Measurements from ENCODE around the gene SLC38A9. TPM values are rescaled to one million over a fixed set of nuclear protein-coding genes. Genes with fewer than 3 reads are reported as not detected.
"Not testable (repeated sequence)": the region's sequence is repeated elsewhere in the genome, so short reads cannot be mapped to it uniquely, and the experiment has no call there.

Gene SLC38A9
- total RNA-seq, 6 experiments from 2014 or later = 12.5 to 21.0 (median 14.8) TPM

DNA sequence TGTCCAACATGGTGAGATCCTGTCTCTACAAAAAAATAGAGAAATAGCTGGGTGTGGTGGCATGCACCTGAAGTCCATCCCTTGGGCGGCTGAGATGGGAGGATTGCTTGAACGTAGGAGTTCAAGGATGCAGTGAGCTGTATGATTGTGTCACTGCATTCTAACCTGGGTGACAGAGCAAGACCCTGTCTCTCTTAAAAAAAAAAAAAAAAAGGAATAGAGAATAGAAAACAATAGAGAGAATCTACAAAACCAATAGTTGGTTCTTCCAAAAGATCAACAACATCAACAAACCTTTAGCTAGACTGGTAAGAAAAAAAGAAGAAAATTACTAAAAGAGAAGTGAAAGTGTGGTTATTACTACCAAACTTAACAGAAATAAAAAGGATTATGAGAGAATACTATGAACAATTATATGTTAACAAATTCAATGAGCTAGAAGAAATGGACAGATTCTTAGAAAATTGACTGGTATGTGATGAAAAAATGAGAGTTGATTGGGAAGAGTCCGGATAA, 8.1 kb upstream of the SLC38A9 start:
- TF ChIP-seq, protein P1, sequence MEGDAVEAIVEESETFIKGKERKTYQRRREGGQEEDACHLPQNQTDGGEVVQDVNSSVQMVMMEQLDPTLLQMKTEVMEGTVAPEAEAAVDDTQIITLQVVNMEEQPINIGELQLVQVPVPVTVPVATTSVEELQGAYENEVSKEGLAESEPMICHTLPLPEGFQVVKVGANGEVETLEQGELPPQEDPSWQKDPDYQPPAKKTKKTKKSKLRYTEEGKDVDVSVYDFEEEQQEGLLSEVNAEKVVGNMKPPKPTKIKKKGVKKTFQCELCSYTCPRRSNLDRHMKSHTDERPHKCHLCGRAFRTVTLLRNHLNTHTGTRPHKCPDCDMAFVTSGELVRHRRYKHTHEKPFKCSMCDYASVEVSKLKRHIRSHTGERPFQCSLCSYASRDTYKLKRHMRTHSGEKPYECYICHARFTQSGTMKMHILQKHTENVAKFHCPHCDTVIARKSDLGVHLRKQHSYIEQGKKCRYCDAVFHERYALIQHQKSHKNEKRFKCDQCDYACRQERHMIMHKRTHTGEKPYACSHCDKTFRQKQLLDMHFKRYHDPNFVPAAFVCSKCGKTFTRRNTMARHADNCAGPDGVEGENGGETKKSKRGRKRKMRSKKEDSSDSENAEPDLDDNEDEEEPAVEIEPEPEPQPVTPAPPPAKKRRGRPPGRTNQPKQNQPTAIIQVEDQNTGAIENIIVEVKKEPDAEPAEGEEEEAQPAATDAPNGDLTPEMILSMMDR (IDR thresholded peaks at IDR 0.05) = no peak
- TF ChIP-seq POLR2A (IDR thresholded peaks at IDR 0.05) = no peak
- ATAC-seq = no peak
- intact Hi-C loops (cut with DNase I) = no loop called here
- Histone ChIP-seq H3K9me3 (no peaks in the 10 kb centered on the region), H3K36me3 (no peaks in the 10 kb centered on the region), H3K27me3 (no peaks in the 10 kb centered on the region), H3K4me3 (no peak overlapping the region), H3K4me1 (no peaks in the 10 kb centered on the region), H3K27ac (no peak overlapping the region)
- no peak for DNase-seq
- 79% methylated on average over 3 of the region's 3 CpGs for WGBS (ENCODE audit: insufficient coverage, low coverage, low lambda C conversion rate, missing lambda C conversion rate)

DNA sequence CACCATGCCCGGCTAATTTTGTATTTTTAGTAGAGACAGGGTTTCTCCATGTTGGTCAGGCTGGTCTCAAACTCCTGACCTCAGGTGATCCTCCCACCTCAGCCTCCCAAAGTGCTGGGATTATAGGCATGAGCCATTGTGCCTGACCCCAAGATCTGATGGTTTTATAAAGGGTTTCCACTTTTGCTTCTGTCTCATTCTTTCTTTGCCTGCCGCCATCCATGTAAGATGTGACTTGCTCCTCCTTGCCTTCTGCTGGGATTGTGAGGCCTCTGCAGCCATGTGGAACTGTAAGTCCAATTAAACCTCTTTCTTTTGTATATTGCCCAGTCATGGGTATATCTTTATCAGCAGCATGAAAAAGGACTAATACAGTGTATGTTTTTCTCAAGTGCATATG, 6.9 kb upstream of the SLC38A9 start:
- H3K36me3 ChIP-seq; H3K27me3 ChIP-seq; H3K4me1 ChIP-seq; DNase-seq; intact Hi-C loops (cut with DNase I); H3K9me3 ChIP-seq; H3K27ac ChIP-seq; H3K4me3 ChIP-seq; ATAC-seq: not testable (repeated sequence)
- 100% methylated on average over 1 of the region's 2 CpGs for WGBS (ENCODE audit: insufficient coverage, low coverage, low lambda C conversion rate, missing lambda C conversion rate)

DNA sequence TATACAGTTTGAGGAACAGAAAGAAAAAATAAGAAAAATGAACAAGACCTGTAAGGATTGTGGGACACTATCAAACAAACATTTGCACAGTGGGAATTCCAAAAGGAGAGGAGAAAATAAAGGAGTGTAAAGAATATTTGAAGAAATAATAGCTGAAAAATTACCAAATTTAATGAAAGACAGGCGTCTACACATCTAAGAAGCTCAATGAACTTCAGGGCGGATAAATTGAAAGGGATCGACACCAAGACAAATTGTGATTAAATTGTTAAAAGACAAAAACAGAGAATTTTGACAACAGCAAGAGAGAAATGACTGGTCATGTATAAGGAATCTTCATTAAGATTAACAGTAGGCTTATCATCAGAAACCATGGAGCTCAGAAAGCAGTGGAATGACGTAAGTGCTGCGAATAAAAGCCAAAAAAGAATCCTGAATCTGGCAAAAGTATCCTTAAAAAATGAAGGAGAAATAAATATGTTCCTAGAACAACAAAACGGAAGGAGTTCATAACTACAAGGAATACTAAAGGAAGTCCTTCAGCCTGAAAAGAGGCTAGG, 3.5 kb upstream of the SLC38A9 start:
- no peak for TF ChIP-seq POLR2A (IDR thresholded peaks at IDR 0.05)
- TF ChIP-seq, protein P1 (IDR thresholded peaks at IDR 0.05) = no peak
- Histone ChIP-seq H3K27me3 (no peaks in the 10 kb centered on the region), H3K27ac (no peak overlapping the region), H3K4me3 (no peak overlapping the region), H3K9me3 (no peaks in the 10 kb centered on the region), H3K4me1 (peaks cover 0 to 5% (median 3%) of the 10 kb centered on the region in 4 donors), H3K36me3 (no peaks in the 10 kb centered on the region)
- DNase-seq (no peak), ATAC-seq (no peak)
- intact Hi-C loops (cut with DNase I) = no loop called here
- WGBS (ENCODE audit: insufficient coverage, low coverage, low lambda C conversion rate, missing lambda C conversion rate) = 81% methylated on average over 6 of the region's 6 CpGs

DNA sequence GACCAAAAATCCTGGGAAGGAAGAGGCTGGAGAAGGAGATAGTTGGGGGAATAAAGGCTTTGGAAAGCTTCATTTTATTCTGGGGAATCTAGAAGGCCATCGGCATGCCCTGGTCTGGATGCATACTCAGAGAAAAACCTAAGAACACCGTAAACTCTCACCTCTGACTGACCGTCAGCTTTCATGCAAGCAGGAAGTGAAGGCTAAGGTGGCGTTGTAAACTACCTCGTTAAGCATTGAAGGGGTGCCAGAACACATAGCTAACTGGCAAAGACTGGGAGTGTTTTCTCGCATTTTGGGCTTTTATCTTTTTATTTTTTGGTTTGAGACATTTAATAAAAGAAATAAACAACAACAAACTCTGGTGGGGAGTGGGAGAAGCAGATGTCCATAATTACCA, 2.6 kb upstream of the SLC38A9 start:
- ATAC-seq (no peak), DNase-seq (no peak)
- no peaks in the 10 kb centered on the region for H3K27me3 ChIP-seq
- no peak overlapping the region for H3K27ac ChIP-seq
- 51% methylated on average over 4 of the region's 6 CpGs for WGBS (ENCODE audit: insufficient coverage, low coverage, low lambda C conversion rate, missing lambda C conversion rate)
- no peak overlapping the region for H3K4me3 ChIP-seq
- TF ChIP-seq POLR2A (IDR thresholded peaks at IDR 0.05) = no peak
- TF ChIP-seq, protein P1 (IDR thresholded peaks at IDR 0.05) = no peak
- peaks cover 0 to 5% (median 3%) of the 10 kb centered on the region in 4 donors for H3K4me1 ChIP-seq
- no peaks in the 10 kb centered on the region for H3K36me3 ChIP-seq
- intact Hi-C loops (cut with DNase I) = no loop called here
- no peaks in the 10 kb centered on the region for H3K9me3 ChIP-seq

DNA sequence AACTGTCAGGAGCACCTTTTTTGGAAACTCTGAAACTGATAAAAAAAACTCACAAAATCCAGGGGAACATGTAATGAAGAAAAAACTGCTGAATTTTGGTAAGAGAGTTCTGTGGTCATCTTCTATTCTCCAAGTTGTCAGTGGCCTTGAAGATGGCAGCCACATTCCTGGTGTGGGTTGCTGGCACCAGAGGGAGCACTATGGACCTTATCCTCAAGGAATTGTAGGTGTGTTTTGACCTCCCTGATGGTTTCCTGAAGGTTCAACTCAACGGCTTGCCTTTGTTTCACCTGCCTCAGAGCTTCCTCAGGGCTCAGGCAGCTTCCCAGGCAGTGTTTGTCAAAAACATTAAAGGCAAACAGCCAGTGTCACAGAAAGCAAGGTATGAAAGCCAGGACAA, 2.2 kb upstream of the SLC38A9 start:
- intact Hi-C loops (cut with DNase I) = no loop called here
- 13% methylated on average over 1 of the region's 1 CpG for whole genome bisulfite sequencing (ENCODE audit: insufficient coverage, low coverage, low lambda C conversion rate, missing lambda C conversion rate)
- no peak for DNase-seq
- Histone ChIP-seq H3K27me3 (no peaks in the 10 kb centered on the region), H3K4me3 (no peak overlapping the region), H3K36me3 (no peaks in the 10 kb centered on the region), H3K27ac (no peak overlapping the region), H3K4me1 (peaks cover 0 to 5% (median 3%) of the 10 kb centered on the region in 4 donors), H3K9me3 (no peaks in the 10 kb centered on the region)
- ATAC-seq = no peak
- TF ChIP-seq, protein P1 (IDR thresholded peaks at IDR 0.05) = no peak
- TF ChIP-seq POLR2A (IDR thresholded peaks at IDR 0.05) = no peak

Measured in right lobe of liver (tissue), 6 donors.